Rectal smooth muscle tissue (tissue), 1 donor: ENCODE data around the gene CTNND1.

Source experiments
- H3K27ac ChIP-seq: one replicate; pipeline ENCODE4 v1.7.0; 2013; ENCODE audit warnings: low read depth, low read length, inconsistent platforms
- H3K27me3 ChIP-seq: one replicate; pipeline ENCODE4 v1.7.0; 2013; ENCODE audit warnings: low read length; ENCODE audit not compliant: control insufficient read depth, insufficient read depth
- H3K36me3 ChIP-seq: one replicate; pipeline ENCODE4 v1.7.0; 2013; ENCODE audit warnings: low read length; ENCODE audit not compliant: control insufficient read depth, insufficient read depth
- H3K4me1 ChIP-seq: one replicate; pipeline ENCODE4 v1.7.0; 2013; ENCODE audit warnings: low read length; ENCODE audit not compliant: control insufficient read depth, insufficient read depth
- H3K4me3 ChIP-seq: one replicate; pipeline ENCODE4 v1.7.0; 2013; ENCODE audit warnings: low read length
- H3K9ac ChIP-seq: one replicate; pipeline ENCODE4 v1.7.0; 2013; ENCODE audit warnings: low read length

CTNND1 gene

DNA sequence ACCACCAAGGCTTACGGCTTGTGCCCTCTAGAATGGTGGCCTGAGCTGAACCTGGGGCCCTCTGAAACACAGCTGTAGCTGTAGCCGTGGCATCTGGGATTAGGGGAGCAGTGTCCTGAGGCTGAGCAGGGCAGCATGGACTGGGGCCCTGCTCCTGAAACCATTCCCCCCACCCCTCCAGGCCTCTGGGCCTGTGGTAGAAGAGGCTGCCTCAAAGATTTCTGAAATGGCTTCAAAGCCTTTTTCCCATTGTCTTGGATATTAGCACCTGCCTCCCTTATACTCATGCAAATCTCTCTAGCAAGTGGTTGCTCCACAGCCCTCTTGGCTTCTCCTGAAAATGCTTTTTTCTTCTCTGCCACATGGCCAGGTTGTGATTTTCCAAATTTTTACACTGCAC is 106.9 kb downstream of the CTNND1 start:
- no peak overlapping the region for H3K27ac ChIP-seq
- no peak overlapping the region for H3K4me3 ChIP-seq
- no peak overlapping the region for H3K9ac ChIP-seq
- H3K36me3 ChIP-seq: no peaks in the 10 kb centered on the region
- no peaks in the 10 kb centered on the region for H3K4me1 ChIP-seq
- no peaks in the 10 kb centered on the region for H3K27me3 ChIP-seq
